Esophagus muscularis mucosa (tissue), 4 donors: ENCODE measurements around the gene PNMA6E.

Source experiments
- EP300 ChIP-seq: sonication (generic); formaldehyde crosslinking; IDR thresholded peaks from one replicate; pipeline ENCODE4 v1.6.1; 2017; ENCODE audit warnings: antibody characterized with exemption
- POLR2A ChIP-seq: fragments of 450-650 bp; IDR thresholded peaks from one replicate; pipeline ENCODE4 v1.6.1; 2017; ENCODE audit warnings: antibody characterized with exemption, moderate library complexity, mild to moderate bottlenecking, low read depth
- POLR2AphosphoS5 ChIP-seq, 2 donors: sonication (generic); formaldehyde crosslinking; IDR thresholded peaks; one replicate each; pipeline ENCODE4 v1.6.1; 2017; ENCODE audit warnings: antibody characterized with exemption in 2 of 2
- TF ChIP-seq, protein P1 (sequence below), 3 experiments: fragments of 200-600 bp in 2 of 3; fragments of 450-650 bp in 1 of 3; sonication (generic) in 2 of 3; IDR thresholded peaks; one replicate each; pipeline ENCODE4 v1.5.1; 2017 to 2019; ENCODE audit warnings: antibody characterized with exemption in 3 of 3, mild to moderate bottlenecking in 2 of 3, moderate library complexity in 1 of 3

DNA sequence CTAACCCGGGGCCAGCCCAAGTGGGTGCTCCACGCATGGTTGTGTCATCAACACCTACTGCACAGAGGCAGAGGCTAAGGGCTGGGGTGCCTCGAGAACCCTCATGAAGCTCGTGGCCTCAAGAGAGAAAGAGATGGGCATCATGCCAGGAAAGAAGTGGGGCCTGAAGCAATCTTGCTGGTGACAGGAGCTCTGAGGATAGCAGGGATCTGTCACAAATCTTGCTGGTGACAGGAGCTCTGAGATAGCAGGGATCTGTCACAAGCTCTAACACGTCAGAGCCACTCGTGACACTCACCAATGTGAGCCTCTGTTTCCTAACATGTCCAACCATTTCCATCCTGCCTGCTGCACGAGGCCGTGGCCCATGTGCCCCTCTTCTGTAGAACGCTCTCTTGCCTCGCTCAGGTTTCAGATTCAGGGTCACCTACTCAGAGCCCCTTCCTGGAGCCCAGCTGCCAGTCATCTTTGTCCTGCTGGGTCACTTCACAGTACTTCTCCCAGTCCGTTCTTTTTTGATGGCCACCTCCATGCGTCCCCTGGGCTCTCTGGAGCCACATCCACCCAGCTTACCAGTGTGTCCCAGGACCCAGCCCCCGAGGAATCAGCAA, 21.1 kb downstream of the PNMA6E start:
- TF ChIP-seq, protein P1, sequence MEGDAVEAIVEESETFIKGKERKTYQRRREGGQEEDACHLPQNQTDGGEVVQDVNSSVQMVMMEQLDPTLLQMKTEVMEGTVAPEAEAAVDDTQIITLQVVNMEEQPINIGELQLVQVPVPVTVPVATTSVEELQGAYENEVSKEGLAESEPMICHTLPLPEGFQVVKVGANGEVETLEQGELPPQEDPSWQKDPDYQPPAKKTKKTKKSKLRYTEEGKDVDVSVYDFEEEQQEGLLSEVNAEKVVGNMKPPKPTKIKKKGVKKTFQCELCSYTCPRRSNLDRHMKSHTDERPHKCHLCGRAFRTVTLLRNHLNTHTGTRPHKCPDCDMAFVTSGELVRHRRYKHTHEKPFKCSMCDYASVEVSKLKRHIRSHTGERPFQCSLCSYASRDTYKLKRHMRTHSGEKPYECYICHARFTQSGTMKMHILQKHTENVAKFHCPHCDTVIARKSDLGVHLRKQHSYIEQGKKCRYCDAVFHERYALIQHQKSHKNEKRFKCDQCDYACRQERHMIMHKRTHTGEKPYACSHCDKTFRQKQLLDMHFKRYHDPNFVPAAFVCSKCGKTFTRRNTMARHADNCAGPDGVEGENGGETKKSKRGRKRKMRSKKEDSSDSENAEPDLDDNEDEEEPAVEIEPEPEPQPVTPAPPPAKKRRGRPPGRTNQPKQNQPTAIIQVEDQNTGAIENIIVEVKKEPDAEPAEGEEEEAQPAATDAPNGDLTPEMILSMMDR (IDR thresholded peaks at IDR 0.05) = no peak
- TF ChIP-seq EP300 (no peak), POLR2A (no peak), POLR2AphosphoS5 (IDR thresholded peaks at IDR 0.05) (no peak)
